H1 (cell line): Measurements from ENCODE around the gene BSN.

Experiments
- ATF2 ChIP-seq: IDR thresholded peaks from 2 replicates; pipeline ENCODE4 v1.6.1; 2012; ENCODE audit warnings: low read length, inconsistent platforms
- CTCF ChIP-seq, 3 experiments: IDR thresholded peaks; 1 replicate in 2 of 3; 2 replicates in 1 of 3; pipeline versions ENCODE4 v1.5.1 to v1.6.1; 2011; ENCODE audit warnings: low read length in 3 of 3, mild to moderate bottlenecking in 3 of 3, inconsistent platforms in 2 of 3, low read depth in 1 of 3, moderate library complexity in 1 of 3; ENCODE audit not compliant: insufficient read depth in 1 of 3; ENCODE audit errors: control extremely low read depth in 1 of 3
- EZH2 ChIP-seq: fragments of 200-600 bp; sonication (generic); IDR thresholded peaks from 2 replicates; pipeline ENCODE4 v1.7.1; 2012; ENCODE audit warnings: low read depth, mild to moderate bottlenecking, moderate library complexity, low read length, inconsistent platforms; ENCODE audit not compliant: severe bottlenecking
- HDAC2 ChIP-seq, 2 experiments: fragments of 300-600 bp in 1 of 2; sonication (generic) in 1 of 2; IDR thresholded peaks; 2 replicates each; pipeline ENCODE4 v1.6.1; 2011 to 2012; ENCODE audit warnings: low read depth in 2 of 2, low read length in 2 of 2, mild to moderate bottlenecking in 2 of 2, moderate library complexity in 2 of 2, borderline replicate concordance in 1 of 2, inconsistent platforms in 1 of 2
- KDM5A ChIP-seq: fragments of 200-600 bp; IDR thresholded peaks from 2 replicates; pipeline ENCODE4 v1.7.1; 2012; ENCODE audit warnings: mild to moderate bottlenecking, low read length, inconsistent platforms, mixed read lengths
- POLR2A ChIP-seq, 2 experiments: IDR thresholded peaks; 1 replicate in 1 of 2; 2 replicates in 1 of 2; pipeline ENCODE4 v1.6.1; 2011; ENCODE audit warnings: low read depth in 2 of 2, low read length in 2 of 2, mild to moderate bottlenecking in 2 of 2; ENCODE audit errors: control extremely low read depth in 1 of 2
- POLR2AphosphoS5 ChIP-seq: IDR thresholded peaks from 2 replicates; pipeline ENCODE4 v1.6.1; 2011; ENCODE audit warnings: low read depth, low read length
- RAD21 ChIP-seq, 2 experiments: IDR thresholded peaks in 1 of 2; conservative IDR thresholded peaks in 1 of 2; 2 replicates each; pipeline ENCODE4 v1.6.1; 2011; ENCODE audit warnings: low read depth in 2 of 2, low read length in 2 of 2, improper control_type of control experiment in 1 of 2, inconsistent platforms in 1 of 2, mild to moderate bottlenecking in 1 of 2, moderate library complexity in 1 of 2
- RXRA ChIP-seq: IDR thresholded peaks from 2 replicates; pipeline ENCODE4 v1.6.1; 2011; ENCODE audit warnings: low read depth, mild to moderate bottlenecking, low read length, moderate library complexity; ENCODE audit not compliant: insufficient read depth
- TBP ChIP-seq: IDR thresholded peaks from 2 replicates; pipeline ENCODE4 v1.6.1; 2011; ENCODE audit warnings: low read depth, low read length, improper control_type of control experiment
- TCF12 ChIP-seq: IDR thresholded peaks from 2 replicates; pipeline ENCODE4 v1.6.1; 2011; ENCODE audit warnings: low read depth, mild to moderate bottlenecking, low read length

- TF ChIP-seq CTCF (IDR thresholded peaks at IDR 0.05; ENCODE audit: control extremely low read depth in 1 of 3, insufficient read depth in 1 of 3, low read depth in 1 of 3, low read length in 3 of 3) = no peak
- TF ChIP-seq EZH2 = no peak
- no peak for TF ChIP-seq ATF2
- no peak for TF ChIP-seq HDAC2 (IDR thresholded peaks at IDR 0.05; ENCODE audit: borderline replicate concordance in 1 of 2, low read depth in 2 of 2, low read length in 2 of 2)
- no peak for TF ChIP-seq POLR2A (IDR thresholded peaks at IDR 0.05; ENCODE audit: control extremely low read depth in 1 of 2, low read depth in 2 of 2, low read length in 2 of 2)
- TF ChIP-seq RAD21 (IDR thresholded peaks at IDR 0.05 in 1 of 2, conservative IDR thresholded peaks at IDR 0.05 in 1 of 2; ENCODE audit: low read depth in 2 of 2, low read length in 2 of 2) = no peak
- TF ChIP-seq POLR2AphosphoS5 = no peak
- no peak for TF ChIP-seq RXRA
- no peak for TF ChIP-seq KDM5A
- TF ChIP-seq TCF12 = no peak
- TF ChIP-seq TBP = no peak
Observed at GRCh38 chr3:49570028-49570654, 15.9 kb downstream of the BSN start.
